SK-N-MC (cell line): ENCODE data around the gene DENND4C.
"Not testable (repeated sequence)": the region's sequence is repeated elsewhere in the genome, so short reads cannot be mapped to it uniquely, and the experiment has no call there.

Experiments used
- DNase-seq: peaks from one replicate; pipeline ENCODE4 v3.0.0-alpha.2; 2011; ENCODE audit warnings: low read depth, low spot score
- H3K27ac ChIP-seq: fragments of 200-600 bp; sonication (generic); 2 replicates; pipeline ENCODE4 v1.5.1; 2016; ENCODE audit warnings: mixed run types
- H3K36me3 ChIP-seq: fragments of 200-600 bp; sonication (generic); 2 replicates; pipeline ENCODE4 v1.6.1; 2017; ENCODE audit warnings: antibody characterized with exemption, low read length, mixed read lengths; ENCODE audit not compliant: insufficient read depth
- H3K4me3 ChIP-seq: fragments of 200-600 bp; sonication (generic); 2 replicates; pipeline ENCODE4 v1.5.1; 2016
- H3K9ac ChIP-seq: fragments of 200-600 bp; sonication (generic); 2 replicates; pipeline ENCODE4 v1.8.0; 2017; ENCODE audit warnings: mixed run types, mixed read lengths; ENCODE audit not compliant: insufficient read length
- H3K9me3 ChIP-seq: fragments of 200-600 bp; sonication (generic); 2 replicates; pipeline ENCODE4 v1.6.1; 2017; ENCODE audit warnings: low read depth, mild to moderate bottlenecking, antibody characterized with exemption, low read length, moderate library complexity, mixed read lengths
- EZH2 ChIP-seq: fragments of 200-600 bp; sonication (generic); IDR thresholded peaks from one replicate; pipeline ENCODE4 v1.6.1; 2017; ENCODE audit warnings: antibody characterized with exemption
- FOXP2 ChIP-seq: optimal IDR thresholded peaks from 2 replicates; pipeline ENCODE3; 2011; ENCODE audit warnings: mild to moderate bottlenecking, moderate library complexity; ENCODE audit not compliant: insufficient read depth; ENCODE audit errors: extremely low read length, control extremely low read depth
- POLR2AphosphoS5 ChIP-seq: IDR thresholded peaks from 2 replicates; pipeline ENCODE4 v1.6.1; 2012; ENCODE audit warnings: mild to moderate bottlenecking, low read depth, low read length, borderline replicate concordance

DENND4C gene

DNA sequence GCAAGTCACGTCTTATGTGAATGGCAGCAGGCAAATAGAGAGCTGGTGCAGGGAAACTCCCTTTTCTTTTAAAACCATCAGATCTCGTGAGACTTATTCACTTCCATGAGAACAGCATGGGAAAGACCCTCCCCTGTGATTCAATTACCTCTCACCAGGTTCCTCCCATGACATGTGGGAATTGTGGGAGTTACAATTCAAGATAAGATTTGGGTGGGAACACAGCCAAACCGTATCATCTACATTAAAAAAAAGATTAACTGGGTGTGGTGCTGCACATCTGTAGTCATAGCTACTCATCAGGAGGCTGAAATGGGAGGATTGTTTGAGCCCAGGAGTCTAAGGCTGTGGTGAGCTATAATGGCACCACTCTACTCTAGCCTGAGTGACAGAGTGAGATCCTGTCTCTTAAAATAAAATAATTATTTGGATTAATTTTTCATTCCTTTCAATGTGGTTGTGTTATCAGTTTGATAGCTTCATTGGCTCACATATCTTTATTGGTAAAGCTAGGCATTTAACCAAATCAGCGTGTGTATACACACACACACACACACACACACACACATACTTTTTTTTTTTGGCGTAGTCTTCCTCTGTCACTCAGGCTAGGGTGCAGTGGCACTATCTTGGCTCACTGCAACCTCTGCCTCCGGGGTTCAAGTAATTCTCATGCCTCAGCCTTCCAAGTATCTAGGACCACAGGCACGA, 21.8 kb downstream of the DENND4C start:
- no peak for DNase-seq
- H3K27ac ChIP-seq = no peak overlapping the region
- no peak overlapping the region for H3K9ac ChIP-seq
- no peaks in the 10 kb centered on the region for H3K9me3 ChIP-seq
- no peaks in the 10 kb centered on the region for H3K36me3 ChIP-seq
- H3K4me3 ChIP-seq = no peak overlapping the region
- TF ChIP-seq EZH2 = no peak
- no peak for TF ChIP-seq POLR2AphosphoS5
- no peak for TF ChIP-seq FOXP2

DNA sequence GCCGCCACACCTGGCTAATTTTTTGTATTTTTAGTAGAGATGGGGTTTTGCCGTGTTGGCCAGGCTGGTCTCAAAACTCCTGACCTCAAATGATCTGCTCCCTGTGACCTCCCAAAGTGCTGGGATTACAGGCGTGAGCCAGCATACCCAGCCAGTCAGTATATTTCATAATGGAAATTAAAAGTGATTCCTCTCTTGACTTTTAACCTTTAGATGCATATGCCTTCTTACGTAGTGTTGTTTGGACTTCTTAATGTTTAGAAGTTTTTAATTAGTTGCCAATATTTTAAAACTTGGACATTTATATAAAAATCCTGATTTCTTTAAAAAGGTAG, 22.4 kb downstream of the DENND4C start:
- Histone ChIP-seq H3K4me3 (no peak overlapping the region), H3K27ac (no peak overlapping the region), H3K36me3 (no peaks in the 10 kb centered on the region), H3K9me3 (no peaks in the 10 kb centered on the region), H3K9ac (no peak overlapping the region)
- no peak for DNase-seq
- TF ChIP-seq FOXP2 (no peak), EZH2 (no peak), POLR2AphosphoS5 (no peak)

GRCh38 chr9:19255112-19255511, 24.6 kb downstream of the DENND4C start:
- Histone ChIP-seq H3K4me3 (no peak overlapping the region), H3K27ac (no peak overlapping the region), H3K9me3 (no peaks in the 10 kb centered on the region), H3K9ac (no peak overlapping the region), H3K36me3 (no peaks in the 10 kb centered on the region)
- TF ChIP-seq EZH2 = no peak
- no peak for TF ChIP-seq FOXP2
- TF ChIP-seq POLR2AphosphoS5 = no peak
- no peak for DNase-seq

- Histone ChIP-seq H3K9me3 (no peaks in the 10 kb centered on the region), H3K9ac (no peak overlapping the region), H3K36me3 (no peaks in the 10 kb centered on the region), H3K27ac (no peak overlapping the region), H3K4me3 (no peak overlapping the region)
- DNase-seq = no peak
- TF ChIP-seq FOXP2 (no peak), POLR2AphosphoS5 (no peak), EZH2 (no peak)
Observed at GRCh38 chr9:19255821-19256220, 25.3 kb downstream of the DENND4C start.

- H3K4me3 ChIP-seq, H3K9ac ChIP-seq, H3K36me3 ChIP-seq, H3K27ac ChIP-seq, H3K9me3 ChIP-seq, DNase-seq: not testable (repeated sequence)
Observed at GRCh38 chr9:19259665-19260255, 29.3 kb downstream of the DENND4C start.

- not testable (repeated sequence) for DNase-seq, H3K36me3 ChIP-seq
Observed at GRCh38 chr9:19265602-19266001, 35.1 kb downstream of the DENND4C start.

DNA sequence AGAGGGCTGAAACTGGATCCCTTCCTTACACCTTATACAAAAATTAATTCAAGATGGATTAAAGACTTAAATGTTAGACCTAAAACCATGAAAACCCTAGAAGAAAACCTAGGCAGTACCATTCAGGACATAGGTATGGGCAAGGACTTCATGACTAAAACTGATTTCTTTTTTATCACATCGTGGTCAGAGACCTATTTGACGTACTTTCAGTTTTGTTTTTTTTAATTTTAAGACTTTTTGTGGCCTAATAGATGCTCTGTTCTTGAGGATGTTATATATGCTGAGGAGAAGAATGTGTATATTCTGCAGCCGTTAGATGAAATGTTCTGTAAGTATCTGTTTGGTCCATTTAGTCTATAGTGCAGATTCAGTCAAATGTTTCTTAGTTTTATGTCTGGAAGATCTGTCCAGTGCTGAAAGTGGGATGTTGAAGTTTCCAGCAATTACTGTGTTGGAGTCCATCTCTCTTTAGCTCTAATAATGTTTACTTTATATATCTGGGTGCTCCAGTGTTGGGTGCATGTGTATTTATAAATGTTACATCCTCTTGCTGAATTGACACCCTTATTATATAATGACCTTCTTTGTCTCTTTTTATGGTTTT, 36.4 kb downstream of the DENND4C start:
- not testable (repeated sequence) for H3K27ac ChIP-seq, H3K9ac ChIP-seq, H3K36me3 ChIP-seq, H3K4me3 ChIP-seq, DNase-seq, H3K9me3 ChIP-seq

More at GRCh38 chr9:19265602-19266001, 35.1 kb downstream of the DENND4C start:
- H3K27ac ChIP-seq, H3K9ac ChIP-seq, H3K4me3 ChIP-seq, H3K9me3 ChIP-seq: not testable (repeated sequence)

GRCh38 chr9:19269582-19269981, 39.1 kb downstream of the DENND4C start:
- Histone ChIP-seq H3K9me3 (no peaks in the 10 kb centered on the region), H3K27ac (no peak overlapping the region), H3K36me3 (no peaks in the 10 kb centered on the region), H3K4me3 (no peak overlapping the region), H3K9ac (no peak overlapping the region)
- TF ChIP-seq POLR2AphosphoS5 (no peak), EZH2 (no peak), FOXP2 (no peak)
- no peak for DNase-seq

DNA sequence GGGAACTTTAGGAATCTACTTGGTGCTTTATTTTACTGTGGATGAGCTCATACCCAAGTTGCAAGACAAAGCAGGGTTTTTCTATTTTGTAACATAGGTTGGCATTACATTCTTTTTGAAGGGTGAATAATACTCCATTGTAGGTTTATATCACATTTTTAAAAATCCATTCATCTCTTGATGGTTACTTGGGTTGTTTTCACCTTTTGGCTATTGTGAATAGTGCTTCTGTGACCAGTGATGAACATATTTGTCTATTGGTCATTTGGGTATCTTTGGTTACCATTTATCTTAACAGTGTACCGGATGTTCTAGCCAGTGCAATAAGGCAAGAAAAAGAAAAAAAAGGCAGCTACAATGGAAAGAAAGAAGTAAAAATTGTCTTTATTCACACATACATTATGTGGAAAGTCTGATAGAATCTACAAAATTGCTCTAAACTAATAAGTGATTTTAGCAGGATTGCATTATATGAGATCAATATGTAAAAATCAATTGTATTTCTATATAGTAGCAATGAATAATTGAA, 40.0 kb downstream of the DENND4C start:
- Histone ChIP-seq H3K36me3 (no peaks in the 10 kb centered on the region), H3K9me3 (no peaks in the 10 kb centered on the region), H3K4me3 (no peak overlapping the region), H3K9ac (no peak overlapping the region), H3K27ac (no peak overlapping the region)
- no peak for DNase-seq
- TF ChIP-seq FOXP2 = no peak
- TF ChIP-seq EZH2 = no peak
- TF ChIP-seq POLR2AphosphoS5 = no peak
